ENCODE results near the gene SYCN.

- peak in 4 of 6 experiments; percentile 10 to 47 (median 16) for TF ChIP-seq CTCF (IDR thresholded peaks at IDR 0.05)
- TF ChIP-seq POLR2AphosphoS5 (IDR thresholded peaks at IDR 0.05): no peak
Measured at GRCh38 chr19:39154629-39155100, 49.4 kb downstream of the SYCN start.

Measured in upper lobe of left lung (tissue), 4 donors.